HG02840 (cell line): ENCODE results near the gene CISTR.
A peak's percentile ranks its signal among the peaks of the same experiment; 100 is the strongest.

Experiments used
- ATAC-seq: cut with Tn5 transposase; IDR thresholded peaks from one replicate; pipeline ENCODE4 v1.9.1; 2021; ENCODE audit warnings: mild to moderate bottlenecking, moderate library complexity, moderate number of reproducible peaks; ENCODE audit not compliant: unreplicated experiment, low FRiP score

Gene CISTR

GRCh38 chr12:53746592-53747092 lies 5.1 kb downstream of the CISTR start:
- no peak for ATAC-seq

GRCh38 chr12:53744751-53745150 lies 7.0 kb downstream of the CISTR start:
- no peak for ATAC-seq

GRCh38 chr12:53744130-53744441 lies 7.7 kb downstream of the CISTR start:
- ATAC-seq = no peak

- no peak for ATAC-seq
Observed at GRCh38 chr12:53743266-53744129, 8.3 kb downstream of the CISTR start.

DNA sequence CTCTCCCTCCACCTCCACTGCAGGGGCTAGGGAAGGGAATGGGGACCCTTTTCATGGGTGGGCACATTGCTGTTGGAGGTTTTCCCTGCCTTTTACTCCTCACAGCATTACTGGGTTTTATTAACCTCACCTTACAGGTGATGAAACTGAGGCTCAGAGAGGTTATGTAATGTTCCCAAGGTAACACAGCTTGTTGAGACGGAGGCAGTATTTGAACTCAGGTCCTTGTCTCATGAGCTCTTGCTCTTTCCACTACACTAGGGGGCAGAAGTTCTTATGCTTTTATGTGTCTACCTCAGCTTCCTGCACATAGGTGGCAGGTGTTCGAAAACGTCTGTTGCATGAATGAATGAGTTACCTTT lies 11.7 kb downstream of the CISTR start:
- ATAC-seq = no peak

DNA sequence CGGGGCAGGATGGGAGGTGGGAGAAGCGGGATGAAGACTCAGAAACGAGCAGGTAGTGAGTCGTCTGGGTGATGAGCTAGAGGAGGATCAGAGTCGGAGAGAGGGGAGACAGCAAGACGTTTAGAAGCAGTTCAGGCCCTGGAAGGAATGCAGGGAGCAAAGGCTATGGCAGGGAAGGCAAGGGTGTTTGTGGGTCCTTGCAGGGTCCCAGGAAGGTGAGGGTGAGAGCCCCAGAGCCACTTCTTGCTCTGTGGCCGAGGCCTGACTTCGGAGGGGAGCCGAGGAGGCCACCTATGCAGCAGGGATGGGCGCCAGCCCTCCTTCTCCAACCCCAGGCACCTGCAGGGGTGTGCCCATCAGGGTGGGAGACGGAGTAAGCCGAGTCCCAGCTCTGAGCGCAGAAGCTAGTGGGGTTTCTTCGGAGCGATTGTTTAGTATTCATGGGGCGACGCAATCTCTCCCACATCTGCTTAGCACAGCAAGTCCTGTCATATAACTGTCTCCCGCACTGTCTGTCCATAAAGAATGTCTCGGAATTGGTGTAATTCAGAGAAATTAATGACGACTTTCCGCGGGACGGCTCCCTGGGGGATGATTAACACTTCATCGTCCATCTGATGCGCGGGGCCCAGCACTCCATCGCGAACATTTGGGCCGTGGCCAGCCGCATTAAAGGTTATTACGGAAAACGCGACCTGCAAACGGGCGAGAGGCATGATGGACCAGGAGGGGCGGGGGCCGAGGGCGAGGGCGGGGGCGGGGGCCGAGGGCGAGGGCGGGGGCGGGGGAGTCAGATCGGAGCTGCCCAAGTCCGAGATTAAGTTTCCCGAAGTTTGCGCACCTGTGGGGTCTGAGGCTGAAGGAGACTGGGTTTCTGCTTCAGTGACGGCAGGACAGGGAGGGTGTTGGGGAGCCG lies 12.3 kb downstream of the CISTR start:
- ATAC-seq = no peak

DNA sequence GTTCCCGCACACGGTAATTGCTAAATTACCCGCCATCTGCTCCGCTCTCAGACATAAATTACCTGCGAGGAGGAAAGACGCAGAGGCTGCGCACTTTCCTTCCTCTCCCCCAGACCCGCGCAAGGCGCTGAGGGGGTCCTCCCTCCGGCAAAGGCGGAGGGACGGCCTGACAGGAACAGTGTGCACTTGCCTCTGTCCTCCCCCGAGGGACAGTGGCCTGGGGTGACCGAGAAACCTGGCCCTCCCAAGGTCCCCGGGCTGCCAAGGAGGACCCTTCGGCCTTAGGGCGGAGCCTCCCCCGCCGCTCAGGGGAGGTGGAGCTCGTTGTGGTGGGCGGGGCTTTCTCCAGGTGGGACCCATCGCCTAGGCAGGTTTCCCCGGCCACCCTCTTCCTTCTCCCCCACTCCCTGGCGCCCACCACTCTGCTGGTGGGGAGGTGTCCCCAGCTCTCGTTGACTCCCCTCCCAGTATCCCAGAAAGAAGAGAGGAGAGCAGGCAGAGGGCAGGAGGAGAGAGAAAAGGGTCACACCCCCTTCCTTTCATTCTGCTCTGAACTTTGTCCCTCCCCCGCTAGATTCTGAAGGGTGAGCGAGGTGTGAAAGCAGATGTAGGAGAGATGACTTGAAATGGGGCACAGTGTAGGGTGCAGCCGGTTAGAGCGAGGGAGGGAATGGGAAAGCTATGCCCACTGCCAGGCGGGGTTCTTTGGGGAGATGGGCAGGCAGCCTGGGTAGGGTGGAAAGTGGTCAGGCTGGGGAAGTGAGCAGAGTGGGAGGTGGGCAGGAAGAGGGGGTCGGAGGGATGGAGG lies 13.2 kb downstream of the CISTR start:
- ATAC-seq = no peak

DNA sequence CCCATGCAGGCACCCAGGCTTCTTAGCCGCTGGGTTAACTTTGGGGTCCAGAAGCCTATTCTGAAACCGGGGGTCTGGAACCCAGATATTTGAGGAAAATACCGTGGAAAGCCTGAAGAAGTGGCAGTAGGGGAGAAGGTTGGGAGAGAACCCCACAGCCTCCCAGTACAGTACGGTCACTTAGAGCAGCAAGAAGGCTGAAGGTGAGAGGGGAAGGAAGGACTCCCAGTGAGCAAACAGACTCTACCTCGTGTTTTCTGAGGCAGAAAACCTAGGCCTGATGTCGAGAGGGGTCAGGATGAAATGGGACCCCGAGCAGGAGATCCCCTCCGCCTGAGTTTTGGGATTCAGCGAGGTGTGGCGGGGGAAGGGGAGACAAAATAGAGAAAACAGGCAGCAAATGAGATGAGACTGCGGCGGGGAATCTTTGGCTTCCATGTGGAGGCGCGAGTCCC lies 13.8 kb downstream of the CISTR start:
- no peak for ATAC-seq

DNA sequence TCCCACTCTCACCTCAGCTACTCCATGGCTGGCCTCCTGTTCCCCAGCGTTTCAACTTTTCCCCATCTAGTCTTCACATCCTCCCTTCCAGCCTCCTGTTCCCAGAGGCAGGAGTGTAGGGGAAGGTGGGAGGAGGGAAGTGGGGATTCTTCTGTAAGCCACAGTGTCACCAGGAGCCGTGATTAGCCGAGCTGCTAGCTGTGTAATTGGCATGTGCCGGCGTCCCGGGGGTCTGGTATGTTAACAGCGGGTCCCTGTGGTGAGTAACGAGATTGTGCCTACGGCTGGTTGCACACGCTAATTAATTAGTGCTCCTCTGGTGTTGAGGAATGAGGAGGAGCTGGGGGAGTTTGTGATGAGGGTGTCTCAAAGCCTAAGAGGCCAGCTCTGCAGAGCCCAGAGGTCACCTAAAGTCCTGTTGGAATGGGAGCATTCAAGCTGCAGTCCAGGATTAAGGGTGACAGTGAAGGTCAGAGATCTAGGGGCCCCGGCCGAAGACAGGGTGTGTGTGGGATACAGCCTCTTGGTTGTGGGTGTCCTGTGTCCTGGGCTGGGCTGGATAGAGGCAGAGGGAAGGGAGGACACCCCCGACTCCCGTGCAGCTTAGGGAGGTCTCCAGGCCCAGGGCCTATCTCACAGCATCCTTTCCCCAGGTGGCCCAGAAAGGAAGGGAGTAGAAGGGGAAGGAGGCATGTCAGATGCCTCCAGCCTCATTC lies 14.5 kb downstream of the CISTR start:
- ATAC-seq = no peak

- no peak for ATAC-seq
Observed at GRCh38 chr12:53736592-53736991, 15.2 kb downstream of the CISTR start.

DNA sequence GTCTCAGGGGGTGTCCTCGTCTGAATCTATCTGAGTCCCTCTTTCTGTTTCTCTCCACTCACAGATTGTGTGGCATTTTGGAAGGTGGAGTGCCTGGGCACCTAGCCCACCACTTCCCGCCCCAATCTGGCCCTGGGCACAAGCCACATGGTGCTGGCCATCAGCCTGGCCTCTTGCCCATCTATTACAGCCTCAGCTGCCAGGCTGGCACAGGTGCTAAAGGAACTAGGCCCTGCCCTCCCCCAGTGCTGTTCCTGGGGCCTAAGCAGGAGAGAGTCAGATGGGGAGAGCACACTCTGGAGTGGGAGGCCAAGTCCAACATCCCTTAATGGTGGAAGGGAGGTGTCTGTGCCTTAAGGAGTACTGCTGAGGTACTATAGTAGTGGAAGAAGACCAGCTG lies 16.2 kb downstream of the CISTR start:
- ATAC-seq = no peak

GRCh38 chr12:53734425-53734824 lies 17.4 kb downstream of the CISTR start:
- ATAC-seq = no peak

DNA sequence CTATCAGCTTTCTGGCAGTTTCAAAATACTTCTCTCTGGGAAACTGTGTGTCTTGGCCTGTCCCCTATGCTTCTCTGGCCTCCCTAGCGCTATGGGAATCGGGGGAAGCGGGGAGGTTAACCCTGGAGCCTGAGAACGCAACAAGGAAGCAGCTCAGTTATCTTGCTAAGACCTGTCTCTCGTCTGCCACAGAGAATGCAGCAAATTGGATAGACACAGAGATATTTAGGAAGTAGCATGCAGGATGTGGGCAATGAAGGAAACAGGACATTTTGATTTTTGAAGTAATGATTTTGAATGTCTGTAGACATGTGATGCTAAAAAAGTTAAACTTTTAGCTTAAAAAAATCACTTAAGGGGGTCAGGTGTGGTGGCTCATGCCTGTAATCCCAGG lies 18.0 kb downstream of the CISTR start:
- ATAC-seq = no peak

DNA sequence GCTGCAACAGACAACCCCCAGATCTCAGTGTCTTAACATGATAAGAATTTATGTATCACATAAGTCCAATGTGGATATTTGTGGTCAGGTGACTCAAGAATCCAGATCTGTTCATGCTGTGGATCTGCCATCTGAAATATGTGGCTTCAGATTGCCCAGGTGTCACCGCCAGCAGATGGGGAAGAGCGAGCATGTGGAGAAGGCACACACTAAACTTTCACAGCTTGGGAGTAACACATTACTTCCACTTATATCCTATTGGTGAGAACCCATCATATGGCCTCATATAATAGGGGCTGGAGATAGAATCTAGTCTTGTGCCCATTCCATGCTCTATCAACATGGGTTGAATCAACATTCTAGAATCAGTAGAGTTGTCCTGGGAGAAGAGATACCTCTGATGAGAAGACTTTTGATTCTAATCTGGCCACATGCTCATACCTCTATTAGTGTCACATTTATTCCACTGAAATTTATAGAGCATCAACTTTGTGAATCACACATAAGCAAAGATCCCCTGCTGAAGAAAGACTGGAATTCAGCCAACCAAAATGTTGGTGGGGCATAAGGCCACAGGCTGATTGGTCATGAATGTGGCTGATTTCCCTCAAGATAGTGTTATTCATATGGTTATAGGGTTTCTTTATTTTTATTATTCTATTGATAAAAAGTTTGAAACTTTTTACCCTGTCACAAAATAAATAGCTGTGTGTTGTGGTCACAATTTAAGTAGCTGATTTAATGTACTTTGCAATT lies 18.6 kb downstream of the CISTR start:
- no peak for ATAC-seq

DNA sequence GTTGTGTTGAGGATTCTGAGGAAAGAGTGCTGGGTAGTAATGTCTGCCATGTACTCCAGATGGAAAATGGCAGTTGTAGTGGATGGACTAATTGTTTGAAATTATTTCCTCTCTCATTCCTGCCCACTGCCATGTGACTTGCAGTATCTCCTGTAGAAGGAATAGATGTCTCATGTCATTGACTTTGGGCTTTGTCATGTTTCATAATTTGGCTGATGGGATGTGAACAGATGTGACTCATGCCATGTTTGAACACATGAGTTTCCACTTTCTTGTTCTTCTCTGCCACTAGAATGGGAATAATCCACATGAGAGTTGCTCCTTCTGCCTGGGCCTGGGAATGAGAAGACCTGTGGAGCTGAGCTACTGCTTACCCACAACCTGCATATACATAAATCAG lies 22.1 kb downstream of the CISTR start:
- ATAC-seq = no peak

GRCh38 chr12:53728206-53728605 lies 23.6 kb downstream of the CISTR start:
- ATAC-seq = no peak

DNA sequence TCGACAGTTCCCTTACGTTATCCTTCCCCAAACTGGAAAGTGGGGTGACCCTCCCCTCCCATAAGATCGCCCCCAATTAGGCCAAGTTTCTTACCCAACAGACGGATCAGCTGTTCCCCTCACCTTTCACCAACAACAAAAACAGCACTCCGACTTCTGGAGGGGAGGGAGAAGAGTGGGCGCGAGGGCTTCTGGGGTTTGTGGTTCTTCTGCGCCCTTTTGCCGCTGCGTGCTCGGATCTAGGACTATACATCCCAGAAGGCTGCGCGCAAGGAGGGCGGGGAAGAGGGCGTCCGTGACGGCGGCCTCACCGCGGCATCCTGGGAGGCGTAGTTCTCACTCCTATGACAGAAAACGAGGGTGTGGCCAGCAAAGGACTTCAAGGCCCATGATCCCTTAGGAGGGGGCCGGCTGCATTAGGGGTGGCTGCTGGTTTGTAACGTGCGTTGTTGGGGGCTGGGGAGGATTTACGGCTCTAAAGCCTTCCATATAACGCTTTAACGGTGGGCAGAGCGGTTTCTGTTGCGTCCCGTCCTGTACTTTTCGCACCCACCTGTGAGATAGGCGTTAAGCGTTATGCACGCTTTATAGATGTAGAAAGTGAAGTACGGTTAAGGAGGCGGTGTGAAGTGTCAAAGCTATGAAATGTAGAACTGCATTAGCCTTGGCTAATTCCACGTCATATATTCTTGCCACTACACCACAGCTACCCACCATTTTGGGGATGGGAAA lies 24.3 kb downstream of the CISTR start, which contains the start of gene CALCOCO1:
Gene CALCOCO1, minus strand, starts transcription at position 143 of the 732 bp plus-strand sequence. CDS start 2,210 bp downstream, outside the sequence.
- ATAC-seq = peak; percentile 99

DNA sequence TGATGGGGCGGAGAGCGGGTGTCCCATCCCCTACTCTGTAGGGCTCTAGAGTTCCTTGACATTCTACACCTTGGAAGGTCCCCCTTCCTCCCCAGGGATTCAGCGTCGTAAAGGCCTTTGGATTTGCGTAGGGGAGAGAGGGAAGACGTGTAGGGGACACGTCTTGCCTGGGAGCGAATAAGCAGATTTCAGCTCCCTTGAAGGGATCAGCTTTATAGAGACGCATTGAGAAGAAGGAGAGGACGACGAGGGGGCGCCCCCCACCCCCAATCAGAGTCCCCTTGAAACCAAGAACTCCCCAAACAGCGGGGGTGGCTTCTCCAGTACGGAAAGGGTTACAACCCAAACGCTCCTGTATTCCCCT lies 24.9 kb downstream of the CISTR start:
- ATAC-seq = no peak

GRCh38 chr12:53726341-53726740 lies 25.4 kb downstream of the CISTR start:
- no peak for ATAC-seq
